Natural killer cell (primary cell): ENCODE data around the gene GPNMB. TPM values are rescaled to one million over a fixed set of nuclear protein-coding genes. Genes with fewer than 3 reads are reported as not detected.
"Not testable (repeated sequence)": the region's sequence is repeated elsewhere in the genome, so short reads cannot be mapped to it uniquely, and the experiment has no call there.

Experiments
- ATAC-seq, 3 donors: fragments of 150-1000 bp in 2 of 3; fragments of 200-7000 bp in 1 of 3; cut with Tn5 transposase; 1 replicate in 1 of 3; 2 replicates in 2 of 3; pipeline ENCODE4 v1.10.0; 2021; ENCODE audit warnings: mild to moderate bottlenecking in 2 of 3, moderate library complexity in 2 of 3
- DNase-seq, 2 donors: peaks; one replicate each; pipeline versions ENCODE4 v3.0.0 to v3.0.0-alpha.2; 2013 to 2021; ENCODE audit warnings: mixed read lengths in 1 of 2
- H3K27ac ChIP-seq: one replicate; pipeline ENCODE4 v1.5.1; 2013; ENCODE audit warnings: mild to moderate bottlenecking, low read length
- H3K27me3 ChIP-seq: one replicate; pipeline ENCODE4 v1.6.1; 2013; ENCODE audit warnings: low read length; ENCODE audit not compliant: control insufficient read depth, insufficient read depth
- H3K36me3 ChIP-seq: one replicate; pipeline ENCODE4 v1.6.1; 2013; ENCODE audit warnings: low read length; ENCODE audit not compliant: control insufficient read depth, insufficient read depth
- H3K4me1 ChIP-seq: one replicate; pipeline ENCODE4 v1.6.1; 2013; ENCODE audit warnings: low read length; ENCODE audit not compliant: control insufficient read depth, insufficient read depth
- H3K4me3 ChIP-seq: one replicate; pipeline ENCODE4 v1.5.1; 2013; ENCODE audit warnings: low read length
- H3K9me3 ChIP-seq: one replicate; pipeline ENCODE4 v1.6.1; 2013; ENCODE audit warnings: low read length; ENCODE audit not compliant: control insufficient read depth, insufficient read depth
- H3K27ac Mint-ChIP-seq, 2 donors: one replicate each; pipeline ENCODE4 v1.8.0; 2022; ENCODE audit warnings: mild to moderate bottlenecking in 2 of 2, mixed read lengths in 2 of 2, moderate library complexity in 1 of 2
- H3K27me3 Mint-ChIP-seq, 2 donors: one replicate each; pipeline ENCODE4 v1.8.0; 2022; ENCODE audit warnings: low read depth in 2 of 2, mixed read lengths in 2 of 2
- H3K36me3 Mint-ChIP-seq: one replicate; pipeline ENCODE4 v1.8.0; 2022; ENCODE audit warnings: mixed read lengths
- H3K4me1 Mint-ChIP-seq, 2 donors: one replicate each; pipeline ENCODE4 v1.8.0; 2022; ENCODE audit warnings: mixed read lengths in 2 of 2
- H3K4me3 Mint-ChIP-seq: one replicate; pipeline ENCODE4 v1.8.0; 2022; ENCODE audit warnings: mild to moderate bottlenecking, moderate library complexity, mixed read lengths
- H3K9me3 Mint-ChIP-seq, 2 donors: one replicate each; pipeline ENCODE4 v1.8.0; 2022; ENCODE audit warnings: mixed read lengths in 2 of 2
- WGBS: methylation state at CpG from one replicate; pipeline ENCODE4 v1.1.7; 2013; ENCODE audit warnings: missing lambda C conversion rate; ENCODE audit not compliant: insufficient coverage; 5-methylcytosine and 5-hydroxymethylcytosine counted together
- intact Hi-C: fragments of 100-400 bp; cut with micrococcal nuclease; formaldehyde crosslinking; loops from one replicate; pipeline ENCODE4 v1.14.2; 2022
- total RNA-seq, 4 donors: library from RNA; stranded (reverse); fragments of 120-200 nt in 1 of 4; gene quantifications; one replicate each; pipeline versions ENCODE4 v1.2.3 to v1.2.4, GENCODE V29; 2013 to 2022
- TF ChIP-seq, protein P1 (sequence below): fragments of 200-600 bp; IDR thresholded peaks from one replicate; pipeline ENCODE4 v1.8.0; 2022; ENCODE audit warnings: antibody characterized with exemption

GPNMB gene
- total RNA-seq, 3 donors from 2014 or later (not counting 1 experiment from before 2014, with no cell fraction given): not detected

DNA sequence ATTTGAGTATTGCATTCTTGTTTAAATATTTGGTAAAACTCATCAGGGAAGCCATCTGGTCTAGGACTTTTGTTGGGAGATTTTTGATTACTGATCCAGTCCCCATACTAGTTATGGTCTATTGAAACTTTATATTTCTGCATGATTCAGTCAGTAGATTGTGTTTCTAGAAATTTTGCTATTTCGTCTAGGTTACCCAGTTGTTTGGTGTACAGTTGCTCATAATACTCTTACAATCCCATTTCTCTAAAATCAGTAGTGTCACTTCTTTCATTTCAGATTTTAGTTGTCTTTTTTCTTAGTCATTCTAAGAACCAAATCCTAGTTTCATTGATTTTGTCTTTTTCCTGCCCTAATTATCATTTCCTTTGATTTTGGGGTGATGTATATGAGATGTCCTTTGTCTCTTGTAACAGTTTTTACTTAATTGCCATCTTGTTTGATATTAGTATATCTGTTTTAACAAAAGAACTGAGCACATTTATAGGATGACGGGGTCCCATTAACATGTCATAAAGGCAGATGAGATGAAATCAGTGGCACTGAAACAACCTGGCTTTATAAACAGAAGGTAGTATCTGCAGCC lies 60.5 kb downstream of the GPNMB start:
- peaks cover 13% of the 10 kb centered on the region for H3K36me3 Mint-ChIP-seq
- intact Hi-C loops: no loop called here
- 100% methylated on average over 1 of the region's 2 CpGs for WGBS
- no peak overlapping the region for H3K4me3 ChIP-seq
- no peak for DNase-seq
- TF ChIP-seq, protein P1, sequence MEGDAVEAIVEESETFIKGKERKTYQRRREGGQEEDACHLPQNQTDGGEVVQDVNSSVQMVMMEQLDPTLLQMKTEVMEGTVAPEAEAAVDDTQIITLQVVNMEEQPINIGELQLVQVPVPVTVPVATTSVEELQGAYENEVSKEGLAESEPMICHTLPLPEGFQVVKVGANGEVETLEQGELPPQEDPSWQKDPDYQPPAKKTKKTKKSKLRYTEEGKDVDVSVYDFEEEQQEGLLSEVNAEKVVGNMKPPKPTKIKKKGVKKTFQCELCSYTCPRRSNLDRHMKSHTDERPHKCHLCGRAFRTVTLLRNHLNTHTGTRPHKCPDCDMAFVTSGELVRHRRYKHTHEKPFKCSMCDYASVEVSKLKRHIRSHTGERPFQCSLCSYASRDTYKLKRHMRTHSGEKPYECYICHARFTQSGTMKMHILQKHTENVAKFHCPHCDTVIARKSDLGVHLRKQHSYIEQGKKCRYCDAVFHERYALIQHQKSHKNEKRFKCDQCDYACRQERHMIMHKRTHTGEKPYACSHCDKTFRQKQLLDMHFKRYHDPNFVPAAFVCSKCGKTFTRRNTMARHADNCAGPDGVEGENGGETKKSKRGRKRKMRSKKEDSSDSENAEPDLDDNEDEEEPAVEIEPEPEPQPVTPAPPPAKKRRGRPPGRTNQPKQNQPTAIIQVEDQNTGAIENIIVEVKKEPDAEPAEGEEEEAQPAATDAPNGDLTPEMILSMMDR: no peak
- no peak for ATAC-seq
- no peaks in the 10 kb centered on the region for H3K9me3 Mint-ChIP-seq
- H3K9me3 ChIP-seq: no peaks in the 10 kb centered on the region
- H3K27ac Mint-ChIP-seq: no peak overlapping the region
- peaks cover 33% of the 10 kb centered on the region for H3K36me3 ChIP-seq
- no peak overlapping the region for H3K27ac ChIP-seq
- H3K4me1 Mint-ChIP-seq: peaks cover 29 to 38% of the 10 kb centered on the region in 2 donors
- H3K27me3 ChIP-seq: no peaks in the 10 kb centered on the region
- no peak overlapping the region for H3K4me3 Mint-ChIP-seq
- no peaks in the 10 kb centered on the region for H3K27me3 Mint-ChIP-seq
- H3K4me1 ChIP-seq: no peaks in the 10 kb centered on the region

DNA sequence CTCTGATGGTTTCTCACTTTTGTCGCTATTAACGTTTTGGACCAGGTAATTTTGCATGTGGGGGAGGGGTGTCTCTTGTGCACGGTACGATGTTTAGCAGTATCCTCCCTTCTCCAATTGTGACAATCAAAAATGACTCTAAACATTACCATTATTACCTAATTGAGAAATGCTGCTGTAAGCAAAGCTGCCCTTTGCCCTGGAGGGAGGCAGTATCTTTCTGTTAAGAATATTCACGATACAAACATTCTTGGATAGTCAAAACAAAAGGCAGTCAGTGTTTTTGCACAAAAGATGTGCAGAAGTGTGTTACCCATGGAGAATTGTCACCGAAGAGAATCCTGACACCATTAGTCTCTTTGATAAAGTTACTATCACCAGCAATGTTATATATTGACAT lies 62.2 kb downstream of the GPNMB start:
- H3K9me3 ChIP-seq: no peaks in the 10 kb centered on the region
- no peaks in the 10 kb centered on the region for H3K4me1 ChIP-seq
- no peak overlapping the region for H3K4me3 ChIP-seq
- Mint-ChIP-seq H3K4me3 (no peak overlapping the region), H3K36me3 (peaks cover 8% of the 10 kb centered on the region), H3K4me1 (peaks cover 18 to 28% of the 10 kb centered on the region in 2 donors), H3K27me3 (no peaks in the 10 kb centered on the region), H3K9me3 (no peaks in the 10 kb centered on the region), H3K27ac (no peak overlapping the region)
- ATAC-seq (no peak), DNase-seq (no peak)
- intact Hi-C loops: no loop called here
- 100% methylated on average over 5 of the region's 6 CpGs for WGBS
- peaks cover 30% of the 10 kb centered on the region for H3K36me3 ChIP-seq
- H3K27ac ChIP-seq: no peak overlapping the region
- H3K27me3 ChIP-seq: no peaks in the 10 kb centered on the region
- TF ChIP-seq, protein P1: no peak

DNA sequence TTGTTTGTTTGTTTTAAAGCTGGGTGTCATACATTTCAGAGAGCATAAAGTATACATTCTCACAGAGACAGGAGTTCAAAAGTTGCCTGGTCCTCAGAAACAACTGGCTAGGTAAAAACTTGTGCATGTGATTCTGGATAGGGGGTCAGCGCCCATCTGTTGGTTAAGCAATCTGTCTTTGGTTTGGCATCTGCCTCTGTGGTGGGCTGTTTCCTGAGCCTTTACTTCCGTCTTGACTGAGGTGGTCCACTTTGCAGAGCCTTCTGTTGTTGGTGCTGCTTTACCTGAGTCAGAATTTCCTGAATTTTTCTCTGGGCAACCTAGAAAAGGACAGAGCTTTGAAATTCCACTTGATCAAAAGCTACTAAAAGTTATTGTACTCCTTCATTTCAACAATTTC lies 65.6 kb downstream of the GPNMB start:
- H3K27ac ChIP-seq, DNase-seq, H3K27me3 Mint-ChIP-seq, ATAC-seq, H3K27me3 ChIP-seq, H3K9me3 Mint-ChIP-seq, H3K4me1 Mint-ChIP-seq, H3K4me1 ChIP-seq, intact Hi-C loops, H3K9me3 ChIP-seq, H3K4me3 ChIP-seq, H3K36me3 Mint-ChIP-seq, H3K4me3 Mint-ChIP-seq: not testable (repeated sequence)
- 31% methylated on average over 2 of the region's 2 CpGs for WGBS
- H3K36me3 ChIP-seq: peaks cover 26% of the 10 kb centered on the region
- H3K27ac Mint-ChIP-seq: peak overlapping the region in 1 of 2 donors; percentile 16

DNA sequence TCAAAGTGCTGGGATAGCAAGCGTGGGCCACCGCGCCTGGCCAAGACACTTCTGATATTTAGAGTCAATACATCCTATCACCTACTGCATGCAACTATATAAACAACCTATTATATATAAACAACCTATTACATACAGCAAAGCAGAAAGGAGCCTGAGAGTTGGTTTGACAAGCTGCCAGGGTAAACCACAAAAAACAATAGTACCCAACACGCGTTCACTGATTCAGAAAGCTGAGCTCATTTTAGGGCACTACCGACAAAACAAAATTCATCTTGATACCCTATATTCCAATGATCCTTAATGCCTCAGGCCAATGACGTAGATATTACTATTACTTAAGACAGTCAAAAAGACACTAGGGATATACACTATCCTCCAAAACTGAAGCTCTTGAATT lies 68.8 kb downstream of the GPNMB start:
- H3K9me3 ChIP-seq: no peaks in the 10 kb centered on the region
- peaks cover 0 to 11% of the 10 kb centered on the region in 2 donors for H3K27me3 Mint-ChIP-seq
- 73% methylated on average over 7 of the region's 7 CpGs for WGBS
- intact Hi-C loops: no loop called here
- no peaks in the 10 kb centered on the region for H3K36me3 Mint-ChIP-seq
- H3K36me3 ChIP-seq: no peaks in the 10 kb centered on the region
- TF ChIP-seq, protein P1: no peak
- ATAC-seq: no peak
- no peak overlapping the region for H3K4me3 ChIP-seq
- no peaks in the 10 kb centered on the region for H3K4me1 Mint-ChIP-seq
- no peak overlapping the region for H3K27ac ChIP-seq
- DNase-seq: no peak
- no peaks in the 10 kb centered on the region for H3K9me3 Mint-ChIP-seq
- no peaks in the 10 kb centered on the region for H3K4me1 ChIP-seq
- H3K27me3 ChIP-seq: peaks cover 2% of the 10 kb centered on the region
- H3K27ac Mint-ChIP-seq: no peak overlapping the region
- no peak overlapping the region for H3K4me3 Mint-ChIP-seq

Other genes with a start within 250 kb of the GPNMB start
- 10 to 100 TPM; 30.1 to 44.8 (median 34.1) TPM for gene HYCC1, start 232.6 kb upstream of the GPNMB start, total RNA-seq
- 10 to 100 TPM; 13.9 to 19.1 (median 14.5) TPM for gene KLHL7, start 141.0 kb upstream of the GPNMB start, total RNA-seq
- gene NUP42, start 64.7 kb upstream of the GPNMB start, total RNA-seq: 10 to 100 TPM; 37.5 to 41.6 (median 40.2) TPM
- 10 to 100 TPM; 23.4 to 31.8 (median 26.3) TPM for gene MALSU1, start 52.6 kb downstream of the GPNMB start, total RNA-seq
- gene IGF2BP3, start 223.7 kb downstream of the GPNMB start, total RNA-seq: 1 to 10 TPM in 2 of 3 donors, not detected in 1; 1.4 to 2.9 TPM